ENCODE results near the gene PNPLA6.
A peak's percentile ranks its signal among the peaks of the same experiment; 100 is the strongest.

PNPLA6 gene

DNA sequence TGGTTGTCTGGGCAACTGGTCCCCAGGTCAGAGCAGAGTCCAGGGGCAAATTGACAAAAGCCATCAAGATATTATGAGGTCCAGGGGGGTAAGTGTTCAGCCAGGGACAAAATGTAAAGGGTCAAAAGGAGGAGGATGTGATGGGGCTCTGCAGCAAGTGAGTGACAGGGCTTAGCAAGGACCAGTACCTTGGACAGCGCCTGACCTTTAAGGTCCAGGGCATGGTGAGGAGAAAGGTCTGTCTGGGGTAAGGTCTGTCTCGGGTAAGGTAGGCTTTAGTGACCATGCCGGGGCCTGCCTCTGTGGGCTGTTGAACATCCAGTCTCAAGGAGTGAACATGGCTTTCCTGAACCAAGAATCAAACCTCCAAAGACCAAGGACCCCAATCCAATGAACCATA lies 25.9 kb upstream of the PNPLA6 start:
- H2BK120ac ChIP-seq (ENCODE audit: low read depth, low read length) = no peak overlapping the region
- H2BK12ac ChIP-seq (ENCODE audit: low read length) = no peak overlapping the region
- no peak overlapping the region for H3K27ac ChIP-seq (replicated peaks; ENCODE audit: low read length)
- H3K18ac ChIP-seq (ENCODE audit: low read length) = no peak overlapping the region
- H2BK15ac ChIP-seq (ENCODE audit: low read length) = no peak overlapping the region
- no peak overlapping the region for H2BK5ac ChIP-seq (ENCODE audit: low read length)
- no peak overlapping the region for H3K9ac ChIP-seq (ENCODE audit: low read depth, low read length, poor library complexity)
- peaks cover 0 to 3% (median 0%) of the 10 kb centered on the region in 3 experiments for H3K27me3 ChIP-seq (ENCODE audit: control insufficient read depth in 3 of 3, insufficient read depth in 3 of 3, low read depth in 1 of 3, low read length in 3 of 3)
- H2AK5ac ChIP-seq (ENCODE audit: low read depth, low read length) = no peak overlapping the region
- H4K91ac ChIP-seq (ENCODE audit: low read depth, low read length, poor library complexity) = no peak overlapping the region
- no peaks in the 10 kb centered on the region for H3K36me3 ChIP-seq (replicated peaks in 1 of 2; ENCODE audit: control insufficient read depth in 2 of 2, insufficient read depth in 2 of 2, low read length in 2 of 2)
- no peak overlapping the region for H3K23ac ChIP-seq (ENCODE audit: low read depth, low read length, poor library complexity)
- H3K79me1 ChIP-seq (ENCODE audit: low read depth, low read length) = no peaks in the 10 kb centered on the region
- no CpG with 5 or more reads among the region's 3 CpGs for WGBS, 2 donors (ENCODE audit: extremely low coverage in 2 of 2, insufficient read length in 2 of 2, insufficient replicate concordance in 1 of 2)
- H4K8ac ChIP-seq (ENCODE audit: low read depth, low read length) = no peak overlapping the region
- H2AFZ ChIP-seq (ENCODE audit: low read length) = no peak overlapping the region
- no peak overlapping the region for H3K4ac ChIP-seq (ENCODE audit: low read length)
- DNase-seq (ENCODE audit: low spot score) = no peak
- no peak overlapping the region for H3K4me2 ChIP-seq (ENCODE audit: insufficient read depth, low read length, poor library complexity, severe bottlenecking)
- H3K14ac ChIP-seq (ENCODE audit: low read length) = no peak overlapping the region
- no peaks in the 10 kb centered on the region for H3K9me3 ChIP-seq (replicated peaks in 1 of 2; ENCODE audit: control insufficient read depth in 2 of 2, insufficient read depth in 1 of 2, low read depth in 1 of 2, low read length in 2 of 2)
- H3K4me3 ChIP-seq (ENCODE audit: low read length in 2 of 2) = no peak overlapping the region
- peaks cover 0 to 2% of the 10 kb centered on the region in 2 donors for H3K4me1 ChIP-seq (ENCODE audit: control insufficient read depth in 2 of 2, insufficient read depth in 1 of 2, low read depth in 1 of 2, low read length in 2 of 2)

DNA sequence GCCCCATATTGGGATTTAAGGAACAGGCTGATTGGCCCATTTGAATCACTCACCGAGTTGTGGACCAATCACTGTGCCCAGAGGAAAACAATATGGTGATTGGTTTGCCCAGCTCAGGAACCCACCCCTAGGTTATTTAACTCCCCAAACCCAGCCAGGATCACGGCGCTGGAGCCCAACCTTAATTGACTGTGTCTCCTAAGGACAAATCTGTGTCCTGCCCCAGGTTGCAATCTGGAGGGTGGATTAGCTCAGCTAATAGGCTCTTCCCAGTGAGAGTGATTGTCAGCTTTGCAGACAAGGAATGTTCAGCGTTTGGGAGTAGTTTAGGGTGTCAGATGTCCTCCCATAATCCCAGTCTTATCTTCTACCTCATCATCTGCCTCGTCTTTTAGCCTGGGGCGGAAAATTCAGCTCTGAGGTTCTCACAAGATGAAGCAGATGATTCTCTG lies 23.1 kb upstream of the PNPLA6 start:
- no peak overlapping the region for H3K4me3 ChIP-seq (ENCODE audit: low read length in 2 of 2)
- no peak overlapping the region for H3K14ac ChIP-seq (ENCODE audit: low read length)
- H3K4me1 ChIP-seq (ENCODE audit: control insufficient read depth in 2 of 2, insufficient read depth in 1 of 2, low read depth in 1 of 2, low read length in 2 of 2) = peaks cover 11 to 12% of the 10 kb centered on the region in 2 donors
- H3K27me3 ChIP-seq (ENCODE audit: control insufficient read depth in 3 of 3, insufficient read depth in 3 of 3, low read depth in 1 of 3, low read length in 3 of 3) = no peaks in the 10 kb centered on the region
- H3K9ac ChIP-seq (ENCODE audit: low read depth, low read length, poor library complexity) = no peak overlapping the region
- no peak overlapping the region for H4K8ac ChIP-seq (ENCODE audit: low read depth, low read length)
- H3K18ac ChIP-seq (ENCODE audit: low read length) = no peak overlapping the region
- H3K4ac ChIP-seq (ENCODE audit: low read length) = no peak overlapping the region
- H4K91ac ChIP-seq (ENCODE audit: low read depth, low read length, poor library complexity) = no peak overlapping the region
- no peak overlapping the region for H2BK5ac ChIP-seq (ENCODE audit: low read length)
- H3K79me1 ChIP-seq (ENCODE audit: low read depth, low read length) = peaks cover 4% of the 10 kb centered on the region
- no peak overlapping the region for H3K23ac ChIP-seq (ENCODE audit: low read depth, low read length, poor library complexity)
- H2AK5ac ChIP-seq (ENCODE audit: low read depth, low read length) = no peak overlapping the region
- H3K9me3 ChIP-seq (replicated peaks in 1 of 2; ENCODE audit: control insufficient read depth in 2 of 2, insufficient read depth in 1 of 2, low read depth in 1 of 2, low read length in 2 of 2) = no peaks in the 10 kb centered on the region
- no peak overlapping the region for H2BK12ac ChIP-seq (ENCODE audit: low read length)
- no peak for DNase-seq (ENCODE audit: low spot score)
- H3K36me3 ChIP-seq (replicated peaks in 1 of 2; ENCODE audit: control insufficient read depth in 2 of 2, insufficient read depth in 2 of 2, low read length in 2 of 2) = peaks cover 0 to under 1% of the 10 kb centered on the region in 2 donors
- H2BK15ac ChIP-seq (ENCODE audit: low read length) = no peak overlapping the region
- H2AFZ ChIP-seq (ENCODE audit: low read length) = no peak overlapping the region
- H2BK120ac ChIP-seq (ENCODE audit: low read depth, low read length) = no peak overlapping the region
- no peak overlapping the region for H3K4me2 ChIP-seq (ENCODE audit: insufficient read depth, low read length, poor library complexity, severe bottlenecking)
- WGBS, 2 donors (ENCODE audit: extremely low coverage in 2 of 2, insufficient read length in 2 of 2, insufficient replicate concordance in 1 of 2) = no CpG with 5 or more reads among the region's 6 CpGs
- H3K27ac ChIP-seq (replicated peaks; ENCODE audit: low read length) = no peak overlapping the region

DNA sequence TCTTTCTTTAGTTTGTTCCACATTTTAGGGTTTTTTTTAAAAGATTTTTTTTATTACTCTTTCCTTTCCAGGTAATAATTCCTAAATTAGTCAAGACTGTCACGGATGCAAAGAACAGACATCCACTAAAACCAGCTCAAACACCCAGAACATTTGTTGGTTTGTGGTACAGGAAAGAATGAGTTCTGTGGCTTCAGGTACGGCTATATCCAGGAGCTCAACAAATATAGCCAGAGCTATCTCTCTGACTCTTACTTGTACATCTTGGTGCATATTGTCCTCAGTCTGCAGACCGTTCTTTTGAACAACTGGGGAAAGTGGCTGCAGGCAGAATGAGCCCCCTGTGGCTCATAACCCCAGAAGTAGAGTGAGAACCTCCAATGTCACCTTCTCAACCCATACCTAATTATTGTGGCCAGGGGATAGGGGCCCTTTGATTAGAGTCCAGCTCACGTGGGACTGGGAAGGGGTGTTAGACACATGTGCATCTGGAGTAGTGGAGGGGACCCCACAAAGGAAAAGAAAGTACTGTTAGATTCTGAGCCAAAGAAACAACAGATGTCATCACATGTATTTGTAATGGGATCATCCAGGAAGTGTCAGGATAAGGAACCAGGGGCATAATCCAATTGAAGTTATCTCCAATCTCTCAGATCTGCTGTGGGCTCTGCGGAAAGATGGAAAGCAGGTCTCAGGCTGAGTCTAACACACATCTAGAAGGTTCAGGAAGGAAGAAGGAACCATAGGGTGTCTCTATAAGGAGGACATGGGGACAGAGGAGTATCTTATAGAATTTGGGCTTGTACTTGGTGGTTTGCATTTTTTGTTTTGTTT lies 21.5 kb upstream of the PNPLA6 start:
- H3K18ac ChIP-seq (ENCODE audit: low read length) = no peak overlapping the region
- H3K9me3 ChIP-seq (replicated peaks in 1 of 2; ENCODE audit: control insufficient read depth in 2 of 2, insufficient read depth in 1 of 2, low read depth in 1 of 2, low read length in 2 of 2) = no peaks in the 10 kb centered on the region
- no peak overlapping the region for H4K8ac ChIP-seq (ENCODE audit: low read depth, low read length)
- no peak overlapping the region for H4K91ac ChIP-seq (ENCODE audit: low read depth, low read length, poor library complexity)
- H3K27me3 ChIP-seq (ENCODE audit: control insufficient read depth in 3 of 3, insufficient read depth in 3 of 3, low read depth in 1 of 3, low read length in 3 of 3) = no peaks in the 10 kb centered on the region
- peaks cover 10 to 11% of the 10 kb centered on the region in 2 donors for H3K4me1 ChIP-seq (ENCODE audit: control insufficient read depth in 2 of 2, insufficient read depth in 1 of 2, low read depth in 1 of 2, low read length in 2 of 2)
- H2AFZ ChIP-seq (ENCODE audit: low read length) = no peak overlapping the region
- H2BK120ac ChIP-seq (ENCODE audit: low read depth, low read length) = no peak overlapping the region
- peaks cover 4% of the 10 kb centered on the region for H3K79me1 ChIP-seq (ENCODE audit: low read depth, low read length)
- no peak overlapping the region for H3K4ac ChIP-seq (ENCODE audit: low read length)
- no peak overlapping the region for H2BK15ac ChIP-seq (ENCODE audit: low read length)
- H3K27ac ChIP-seq (replicated peaks; ENCODE audit: low read length) = no peak overlapping the region
- H3K4me2 ChIP-seq (ENCODE audit: insufficient read depth, low read length, poor library complexity, severe bottlenecking) = no peak overlapping the region
- H3K4me3 ChIP-seq (ENCODE audit: low read length in 2 of 2) = no peak overlapping the region
- no peak for DNase-seq (ENCODE audit: low spot score)
- no peak overlapping the region for H2AK5ac ChIP-seq (ENCODE audit: low read depth, low read length)
- H3K14ac ChIP-seq (ENCODE audit: low read length) = no peak overlapping the region
- no CpG with 5 or more reads among the region's 5 CpGs for WGBS, 2 donors (ENCODE audit: extremely low coverage in 2 of 2, insufficient read length in 2 of 2, insufficient replicate concordance in 1 of 2)
- no peak overlapping the region for H3K23ac ChIP-seq (ENCODE audit: low read depth, low read length, poor library complexity)
- H2BK5ac ChIP-seq (ENCODE audit: low read length) = no peak overlapping the region
- no peak overlapping the region for H3K9ac ChIP-seq (ENCODE audit: low read depth, low read length, poor library complexity)
- H3K36me3 ChIP-seq (replicated peaks in 1 of 2; ENCODE audit: control insufficient read depth in 2 of 2, insufficient read depth in 2 of 2, low read length in 2 of 2) = peaks cover 0 to 13% of the 10 kb centered on the region in 2 donors
- no peak overlapping the region for H2BK12ac ChIP-seq (ENCODE audit: low read length)

DNA sequence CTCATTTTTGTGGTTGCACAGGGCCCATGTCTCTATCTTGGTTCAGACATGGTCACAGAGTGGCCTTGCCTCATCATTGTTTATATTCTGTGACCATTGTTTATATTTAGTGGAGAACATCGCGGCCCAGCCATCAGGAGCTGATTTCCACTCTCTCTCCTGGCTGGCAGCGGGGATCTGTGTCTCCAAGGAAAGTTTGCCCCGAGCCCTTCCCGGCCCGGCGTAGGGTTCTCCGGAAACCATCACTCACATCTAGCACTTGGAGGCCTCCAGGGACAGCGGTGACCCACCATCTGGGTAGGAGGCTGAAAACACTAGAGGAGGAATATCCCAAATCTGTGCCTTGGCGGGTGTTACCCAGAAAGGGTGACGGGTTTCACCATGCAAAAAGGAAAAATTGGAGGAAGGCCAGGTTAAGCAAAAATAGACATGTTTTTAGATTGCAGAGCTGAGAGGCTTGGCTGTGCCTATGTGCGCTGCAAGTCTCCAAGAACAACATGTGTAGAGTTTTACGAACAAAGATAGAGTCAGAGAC lies 20.3 kb upstream of the PNPLA6 start:
- DNase-seq (ENCODE audit: low spot score) = no peak
- no peak overlapping the region for H3K23ac ChIP-seq (ENCODE audit: low read depth, low read length, poor library complexity)
- H3K4me1 ChIP-seq (ENCODE audit: control insufficient read depth in 2 of 2, insufficient read depth in 1 of 2, low read depth in 1 of 2, low read length in 2 of 2) = peaks cover 10 to 11% of the 10 kb centered on the region in 2 donors
- peak overlapping the region; percentile 61 for H3K18ac ChIP-seq (ENCODE audit: low read length)
- peak overlapping the region; percentile 85 for H2AFZ ChIP-seq (ENCODE audit: low read length)
- H4K91ac ChIP-seq (ENCODE audit: low read depth, low read length, poor library complexity) = peak overlapping the region; percentile 7
- H3K79me1 ChIP-seq (ENCODE audit: low read depth, low read length) = peaks cover 4% of the 10 kb centered on the region
- H3K9me3 ChIP-seq (replicated peaks in 1 of 2; ENCODE audit: control insufficient read depth in 2 of 2, insufficient read depth in 1 of 2, low read depth in 1 of 2, low read length in 2 of 2) = no peaks in the 10 kb centered on the region
- H3K9ac ChIP-seq (ENCODE audit: low read depth, low read length, poor library complexity) = no peak overlapping the region
- peak overlapping the region; percentile 36 for H2BK12ac ChIP-seq (ENCODE audit: low read length)
- H4K8ac ChIP-seq (ENCODE audit: low read depth, low read length) = no peak overlapping the region
- whole genome bisulfite sequencing, 2 donors (ENCODE audit: extremely low coverage in 2 of 2, insufficient read length in 2 of 2, insufficient replicate concordance in 1 of 2) = no CpG with 5 or more reads among the region's 13 CpGs
- peak overlapping the region; percentile 0 for H2AK5ac ChIP-seq (ENCODE audit: low read depth, low read length)
- H2BK15ac ChIP-seq (ENCODE audit: low read length) = no peak overlapping the region
- H3K4me2 ChIP-seq (ENCODE audit: insufficient read depth, low read length, poor library complexity, severe bottlenecking) = no peak overlapping the region
- peak overlapping the region in 1 of 2 donors; percentile 78 for H3K4me3 ChIP-seq (ENCODE audit: low read length in 2 of 2)
- no peak overlapping the region for H3K14ac ChIP-seq (ENCODE audit: low read length)
- H3K36me3 ChIP-seq (replicated peaks in 1 of 2; ENCODE audit: control insufficient read depth in 2 of 2, insufficient read depth in 2 of 2, low read length in 2 of 2) = peaks cover 0 to 17% of the 10 kb centered on the region in 2 donors
- H3K27ac ChIP-seq (replicated peaks; ENCODE audit: low read length) = no peak overlapping the region
- no peaks in the 10 kb centered on the region for H3K27me3 ChIP-seq (ENCODE audit: control insufficient read depth in 3 of 3, insufficient read depth in 3 of 3, low read depth in 1 of 3, low read length in 3 of 3)
- peak overlapping the region; percentile 25 for H2BK120ac ChIP-seq (ENCODE audit: low read depth, low read length)
- H3K4ac ChIP-seq (ENCODE audit: low read length) = peak overlapping the region; percentile 4
- H2BK5ac ChIP-seq (ENCODE audit: low read length) = no peak overlapping the region
